Fibroblast of villous mesenchyme (primary cell): ENCODE results near the gene NXT1. TPM values are rescaled to one million over a fixed set of nuclear protein-coding genes. Genes with fewer than 3 reads are reported as not detected.

ENCODE experiments used
- DNase-seq: peaks from one replicate; pipeline ENCODE4 v3.0.0-alpha.2; 2010; ENCODE audit warnings: low read depth
- H3K4me3 ChIP-seq: 2 replicates; pipeline ENCODE4 v1.5.1; 2011; ENCODE audit warnings: low read depth, mild to moderate bottlenecking, low read length
- CTCF ChIP-seq: IDR thresholded peaks from 2 replicates; pipeline ENCODE4 v1.5.1; 2012; ENCODE audit warnings: low read depth, mild to moderate bottlenecking, low read length; ENCODE audit not compliant: insufficient read depth
- total RNA-seq: library from RNA; depleted of rRNA; stranded (reverse); fragments of >200 nt; gene quantifications from 2 replicates; pipeline ENCODE4 v1.2.3, GENCODE V29; 2012

Gene NXT1
- total RNA-seq, 1 donor = 22.9 TPM

- DNase-seq = no peak
- H3K4me3 ChIP-seq = no peak overlapping the region
- no peak for TF ChIP-seq CTCF
Observed at GRCh38 chr20:23326774-23327173, 23.8 kb upstream of the NXT1 start.

- no peak for TF ChIP-seq CTCF
- no peak overlapping the region for H3K4me3 ChIP-seq
- DNase-seq = no peak
Observed at GRCh38 chr20:23327617-23328333, 22.8 kb upstream of the NXT1 start.

GRCh38 chr20:23331450-23332350, 18.9 kb upstream of the NXT1 start:
- no peak for TF ChIP-seq CTCF
- no peak for DNase-seq
- H3K4me3 ChIP-seq = no peak overlapping the region

GRCh38 chr20:23332467-23332866, 18.1 kb upstream of the NXT1 start:
- TF ChIP-seq CTCF = no peak
- DNase-seq = no peak
- H3K4me3 ChIP-seq = no peak overlapping the region

GRCh38 chr20:23334111-23334510, 16.5 kb upstream of the NXT1 start:
- no peak for TF ChIP-seq CTCF
- no peak overlapping the region for H3K4me3 ChIP-seq
- DNase-seq = no peak

- no peak overlapping the region for H3K4me3 ChIP-seq
- DNase-seq = no peak
- TF ChIP-seq CTCF = no peak
Observed at GRCh38 chr20:23335521-23335920, 15.1 kb upstream of the NXT1 start.
